GM12873 (cell line): Measurements from ENCODE around the gene PLXNA2.

Source experiments
- TF ChIP-seq, protein P1 (sequence below): IDR thresholded peaks from 2 replicates; pipeline ENCODE4 v1.5.1; 2012; ENCODE audit warnings: low read depth, mild to moderate bottlenecking, moderate library complexity, low read length, control low read depth; ENCODE audit not compliant: insufficient read depth; ENCODE audit errors: missing control alignments

The PLXNA2 gene

DNA sequence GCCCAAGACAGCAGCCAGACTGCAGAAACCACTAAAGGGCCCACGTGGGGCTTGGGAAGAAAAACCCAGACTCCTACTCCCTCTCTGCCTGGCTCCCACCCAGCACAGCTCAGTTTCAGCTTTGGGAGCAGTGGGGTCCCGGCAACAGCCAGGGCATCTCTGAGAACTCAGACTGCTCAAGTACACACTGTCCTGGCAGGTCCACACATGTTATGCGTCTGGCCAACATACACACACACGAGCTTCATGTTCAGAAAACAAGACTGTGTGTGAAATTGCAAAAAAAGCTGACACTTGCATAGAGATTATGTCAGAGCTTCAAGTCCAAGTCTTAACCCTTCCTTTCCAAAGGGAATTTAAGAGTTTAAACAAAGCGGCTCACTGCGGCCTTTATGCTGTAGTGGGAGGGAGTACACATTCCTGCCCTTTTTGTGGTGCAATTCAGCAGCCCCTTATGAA, 196.7 kb downstream of the PLXNA2 start:
- TF ChIP-seq, protein P1, sequence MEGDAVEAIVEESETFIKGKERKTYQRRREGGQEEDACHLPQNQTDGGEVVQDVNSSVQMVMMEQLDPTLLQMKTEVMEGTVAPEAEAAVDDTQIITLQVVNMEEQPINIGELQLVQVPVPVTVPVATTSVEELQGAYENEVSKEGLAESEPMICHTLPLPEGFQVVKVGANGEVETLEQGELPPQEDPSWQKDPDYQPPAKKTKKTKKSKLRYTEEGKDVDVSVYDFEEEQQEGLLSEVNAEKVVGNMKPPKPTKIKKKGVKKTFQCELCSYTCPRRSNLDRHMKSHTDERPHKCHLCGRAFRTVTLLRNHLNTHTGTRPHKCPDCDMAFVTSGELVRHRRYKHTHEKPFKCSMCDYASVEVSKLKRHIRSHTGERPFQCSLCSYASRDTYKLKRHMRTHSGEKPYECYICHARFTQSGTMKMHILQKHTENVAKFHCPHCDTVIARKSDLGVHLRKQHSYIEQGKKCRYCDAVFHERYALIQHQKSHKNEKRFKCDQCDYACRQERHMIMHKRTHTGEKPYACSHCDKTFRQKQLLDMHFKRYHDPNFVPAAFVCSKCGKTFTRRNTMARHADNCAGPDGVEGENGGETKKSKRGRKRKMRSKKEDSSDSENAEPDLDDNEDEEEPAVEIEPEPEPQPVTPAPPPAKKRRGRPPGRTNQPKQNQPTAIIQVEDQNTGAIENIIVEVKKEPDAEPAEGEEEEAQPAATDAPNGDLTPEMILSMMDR, result no peak

DNA sequence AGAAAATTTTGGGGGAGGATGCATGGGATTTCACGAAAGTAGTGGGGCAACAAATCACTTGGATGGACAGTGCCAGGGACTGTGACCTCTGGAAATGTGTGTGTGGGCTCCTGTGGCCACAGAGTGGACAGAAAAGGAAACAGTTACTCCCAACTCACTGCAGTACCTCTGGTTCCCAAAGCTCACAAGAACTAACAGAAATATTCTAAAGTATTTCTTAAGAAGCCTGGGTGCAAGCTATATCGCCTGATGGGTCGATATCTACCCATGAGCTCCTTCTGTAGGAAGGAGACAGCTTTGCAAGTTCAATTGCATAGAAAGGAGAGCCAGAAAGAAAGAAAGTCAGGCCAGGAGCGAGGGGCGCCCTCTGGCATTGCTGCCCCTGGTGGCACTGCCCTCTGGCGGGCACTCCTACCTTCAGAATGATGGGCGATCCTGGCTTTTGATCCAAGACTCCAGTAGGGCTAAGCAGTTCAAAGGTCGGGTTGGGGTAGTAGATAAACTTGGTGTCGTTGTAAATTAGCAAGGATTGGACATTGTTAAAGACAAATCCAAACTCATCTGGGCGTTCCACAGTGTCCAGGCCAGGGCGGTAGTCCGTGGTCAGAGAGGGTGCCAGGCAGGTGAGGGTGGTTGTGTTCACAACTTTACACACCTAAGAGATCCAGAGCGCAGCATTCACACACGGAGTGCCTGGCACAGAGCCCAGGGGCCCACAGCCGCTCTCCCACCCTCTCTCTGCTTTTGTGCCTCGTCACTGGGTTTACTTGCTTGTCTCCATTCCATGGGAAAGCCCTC, 198.5 kb downstream of the PLXNA2 start:
- TF ChIP-seq, protein P1, result peak; percentile 20

DNA sequence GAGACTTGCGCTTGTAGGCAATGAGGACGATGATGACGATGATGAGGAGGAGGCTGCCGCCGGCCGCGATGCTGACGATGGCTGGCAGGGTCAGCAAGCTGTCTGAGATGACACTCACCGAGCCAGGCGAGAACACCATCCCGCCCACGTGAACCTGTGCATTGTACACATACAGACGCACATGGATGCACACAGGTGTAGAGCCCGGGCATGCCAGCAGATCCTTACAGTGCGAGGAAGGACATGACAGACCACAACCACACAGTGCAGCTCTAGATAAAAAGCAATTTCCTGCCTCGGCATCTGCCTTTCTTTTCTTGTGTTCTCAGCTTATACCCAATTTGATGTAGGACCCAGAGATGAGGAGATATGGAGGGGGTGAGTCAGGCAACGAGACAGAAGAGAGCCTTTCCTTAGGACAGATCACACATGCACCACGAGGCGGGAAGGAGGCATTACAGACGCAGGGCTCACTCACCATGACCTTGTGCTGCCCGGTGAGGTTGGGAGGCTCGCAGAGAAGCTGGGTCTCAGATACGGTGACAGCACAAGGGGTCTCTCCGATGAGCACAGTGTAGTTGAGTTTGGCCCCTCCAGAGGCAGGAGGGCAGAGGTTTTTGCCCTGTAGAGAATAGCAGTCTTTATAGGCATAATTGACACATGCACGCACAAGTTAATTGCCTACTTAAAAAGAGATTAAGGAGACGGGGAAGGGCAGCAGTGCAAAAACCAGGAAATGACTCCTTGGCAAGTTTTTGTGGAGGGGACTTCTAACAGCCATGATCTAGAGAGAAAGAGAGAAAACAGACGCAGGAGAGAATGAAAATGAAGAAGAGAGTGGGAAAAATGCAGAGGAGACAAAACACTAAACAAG, 199.4 kb downstream of the PLXNA2 start:
- TF ChIP-seq, protein P1, result no peak

DNA sequence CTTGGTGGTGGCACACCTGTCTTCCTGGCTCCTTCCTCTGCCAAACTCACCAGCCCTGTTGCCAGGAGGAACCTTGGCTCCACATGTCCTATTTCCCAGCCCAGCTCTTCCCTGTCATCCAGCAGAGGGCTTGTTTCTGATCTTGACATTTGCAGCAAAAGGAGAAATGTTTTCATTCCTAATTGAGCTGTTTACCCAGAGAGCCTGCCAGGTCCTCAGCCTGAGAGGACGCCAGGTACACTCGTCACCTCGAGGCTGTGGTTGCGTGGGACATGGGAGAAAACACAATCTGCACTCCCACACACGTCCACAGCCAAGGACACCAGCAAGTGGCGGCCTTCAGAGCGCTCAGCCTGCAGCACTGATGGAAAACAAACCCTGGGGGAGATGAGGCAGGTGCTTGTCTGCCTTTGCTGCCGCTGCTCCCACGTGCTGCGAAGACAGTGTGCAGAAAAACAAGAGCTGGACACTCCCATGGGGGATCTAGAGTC, 200.4 kb downstream of the PLXNA2 start:
- TF ChIP-seq, protein P1, result no peak

DNA sequence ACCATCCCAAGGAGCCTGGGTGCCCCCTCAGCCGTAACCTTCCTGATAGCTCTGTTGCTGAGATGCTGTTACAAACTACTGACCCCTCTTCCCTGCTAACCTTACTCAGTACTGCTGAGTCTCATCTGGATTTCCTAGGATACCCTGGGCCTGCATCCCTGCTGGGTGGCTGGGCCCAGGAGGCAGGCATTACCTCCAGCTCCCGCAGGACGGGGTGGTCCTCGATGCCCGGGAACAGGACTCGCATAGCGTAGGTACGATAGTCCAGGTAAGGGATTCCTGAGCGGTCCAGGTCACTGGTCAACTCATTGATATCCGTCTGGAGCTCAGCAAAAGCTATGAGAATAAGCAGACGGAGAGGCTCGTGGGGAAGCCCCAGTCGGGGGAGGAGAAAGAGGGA, 201.3 kb downstream of the PLXNA2 start:
- TF ChIP-seq, protein P1, result no peak

DNA sequence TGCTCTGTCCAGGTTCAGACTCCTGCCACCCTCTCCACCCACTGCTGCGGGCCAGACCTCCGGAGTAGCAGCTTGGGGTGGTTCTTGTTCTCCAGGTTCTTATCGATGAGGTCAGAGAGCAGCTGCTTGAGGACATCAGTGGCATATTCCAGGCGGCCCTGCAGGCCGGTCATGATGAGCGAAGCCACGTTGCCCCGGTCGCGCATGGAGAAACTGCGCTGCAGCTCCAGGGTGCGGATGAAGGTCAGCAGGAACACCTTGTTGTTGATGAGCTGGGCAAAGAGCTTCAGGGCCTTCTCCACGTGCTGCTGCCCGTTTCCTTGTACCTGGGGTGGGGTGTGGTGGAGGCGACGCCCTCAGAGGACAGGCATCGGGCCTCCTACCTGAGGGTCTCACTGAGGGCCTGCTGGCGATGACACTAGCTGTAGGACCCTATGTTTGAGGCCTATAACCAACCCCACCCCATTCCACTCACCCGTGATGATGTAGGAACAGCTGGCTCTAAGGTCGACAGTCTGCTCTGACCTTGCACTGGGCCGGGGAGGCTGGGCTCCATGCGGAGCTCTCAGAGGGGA, 202.1 kb downstream of the PLXNA2 start:
- TF ChIP-seq, protein P1, result no peak

DNA sequence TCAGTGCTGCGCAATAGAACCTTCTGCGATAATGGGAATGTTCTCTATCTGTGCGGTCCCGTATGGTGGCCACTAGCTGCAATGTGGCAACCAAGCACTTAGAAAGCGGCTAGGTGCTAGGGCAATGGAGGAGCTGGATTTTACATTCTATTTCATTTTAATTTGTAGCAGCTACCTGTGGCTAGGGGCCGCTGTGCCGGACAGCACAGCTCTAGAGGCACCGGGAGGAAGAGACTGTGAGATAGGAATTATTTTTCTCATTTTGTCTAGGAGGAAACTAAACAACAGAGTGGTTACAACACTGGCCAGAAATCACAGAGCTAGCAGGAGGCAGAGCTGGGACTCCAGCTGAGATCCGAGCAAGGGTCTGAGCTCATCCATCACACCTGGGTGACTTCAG, 202.7 kb downstream of the PLXNA2 start:
- TF ChIP-seq, protein P1, result no peak
